Bronchial epithelial cell (primary cell): ENCODE measurements around the gene PRDM1. TPM values are rescaled to one million over a fixed set of nuclear protein-coding genes. Genes with fewer than 3 reads are reported as not detected.

Source experiments
- DNase-seq: peaks from one replicate; pipeline ENCODE4 v3.0.0-alpha.2; 2010; ENCODE audit warnings: low read depth
- FAIRE-seq: peaks from 2 replicates; lab custom pipeline; 2011; peaks lifted over from hg19 to GRCh38; lab: Jason Lieb, UNC
- H3K27me3 ChIP-seq: 2 replicates; pipeline ENCODE4 v1.5.1; 2011; ENCODE audit warnings: low read length; ENCODE audit not compliant: control insufficient read depth, insufficient read depth
- H3K36me3 ChIP-seq: 2 replicates; pipeline ENCODE4 v1.5.1; 2011; ENCODE audit warnings: low read length; ENCODE audit not compliant: control insufficient read depth, insufficient read depth
- H3K4me3 ChIP-seq: 2 replicates; pipeline ENCODE4 v1.5.1; 2011; ENCODE audit warnings: mild to moderate bottlenecking, low read depth, low read length, control low read depth
- CTCF ChIP-seq: IDR thresholded peaks from 2 replicates; pipeline ENCODE4 v1.5.1; 2011; ENCODE audit warnings: mild to moderate bottlenecking, moderate library complexity, low read length, control low read depth, inconsistent platforms; ENCODE audit not compliant: insufficient read depth, severe bottlenecking
- total RNA-seq: library from RNA; depleted of rRNA; stranded (reverse); fragments of >200 nt; gene quantifications from 2 replicates; pipeline ENCODE4 v1.2.1, GENCODE V29; 2014

Gene PRDM1
- total RNA-seq, 1 donor from 2014 or later, result 5.3 TPM

GRCh38 chr6:106055489-106055888, 30.6 kb upstream of the PRDM1 start:
- no peaks in the 10 kb centered on the region for H3K27me3 ChIP-seq
- H3K36me3 ChIP-seq, result no peaks in the 10 kb centered on the region
- no peak overlapping the region for H3K4me3 ChIP-seq
- TF ChIP-seq CTCF, result no peak
- FAIRE-seq, result peak; percentile 18
- DNase-seq, result no peak

- no peak overlapping the region for H3K4me3 ChIP-seq
- H3K27me3 ChIP-seq, result no peaks in the 10 kb centered on the region
- no peak for TF ChIP-seq CTCF
- FAIRE-seq, result no peak
- H3K36me3 ChIP-seq, result no peaks in the 10 kb centered on the region
- no peak for DNase-seq
These were observed 29.9 kb upstream of the PRDM1 start for GRCh38 chr6:106056060-106056745.

- peak; percentile 18 for DNase-seq
- H3K4me3 ChIP-seq, result no peak overlapping the region
- no peaks in the 10 kb centered on the region for H3K27me3 ChIP-seq
- FAIRE-seq, result peak; percentile 7
- H3K36me3 ChIP-seq, result no peaks in the 10 kb centered on the region
- TF ChIP-seq CTCF, result no peak
These were observed 29.3 kb upstream of the PRDM1 start for GRCh38 chr6:106056746-106057390.

GRCh38 chr6:106059331-106059730, 26.8 kb upstream of the PRDM1 start:
- no peaks in the 10 kb centered on the region for H3K36me3 ChIP-seq
- no peaks in the 10 kb centered on the region for H3K27me3 ChIP-seq
- no peak for DNase-seq
- no peak overlapping the region for H3K4me3 ChIP-seq
- no peak for TF ChIP-seq CTCF
- FAIRE-seq, result peak; percentile 13

- FAIRE-seq, result no peak
- Histone ChIP-seq H3K36me3 (no peaks in the 10 kb centered on the region), H3K27me3 (no peaks in the 10 kb centered on the region), H3K4me3 (no peak overlapping the region)
- TF ChIP-seq CTCF, result no peak
- DNase-seq, result no peak
These were observed 26.0 kb upstream of the PRDM1 start for GRCh38 chr6:106060167-106060566.
